Ectodermal cell (in vitro differentiated cells): ENCODE data around the gene ZMYND8.
"Not testable (repeated sequence)": the region's sequence is repeated elsewhere in the genome, so short reads cannot be mapped to it uniquely, and the experiment has no call there.

ENCODE experiments used
- H3K27ac ChIP-seq: 2 replicates; pipeline ENCODE4 v1.7.0; 2013; ENCODE audit warnings: mild to moderate bottlenecking, low read depth, low read length; ENCODE audit not compliant: insufficient read depth, poor library complexity, severe bottlenecking
- H3K27me3 ChIP-seq: 2 replicates; pipeline ENCODE4 v1.7.0; 2013; ENCODE audit warnings: mild to moderate bottlenecking, low read length; ENCODE audit not compliant: insufficient read depth, control insufficient read depth, poor library complexity, severe bottlenecking
- H3K36me3 ChIP-seq: one replicate; pipeline ENCODE4 v1.7.0; 2013; ENCODE audit warnings: low read length; ENCODE audit not compliant: control insufficient read depth, insufficient read depth
- H3K4me1 ChIP-seq: one replicate; pipeline ENCODE4 v1.7.0; 2013; ENCODE audit warnings: low read length; ENCODE audit not compliant: control insufficient read depth, insufficient read depth
- H3K4me3 ChIP-seq: 2 replicates; pipeline ENCODE4 v1.7.0; 2013; ENCODE audit warnings: low read depth, low read length, control low read depth; ENCODE audit not compliant: insufficient read depth
- H3K9me3 ChIP-seq: 2 replicates; pipeline ENCODE4 v1.7.0; 2013; ENCODE audit warnings: mild to moderate bottlenecking, low read length, moderate library complexity; ENCODE audit not compliant: control insufficient read depth
- WGBS, 2 experiments: methylation state at CpG; one replicate each; pipeline ENCODE4 v1.1.7; 2013; ENCODE audit warnings: missing lambda C conversion rate in 2 of 2; 5-methylcytosine and 5-hydroxymethylcytosine counted together

Gene ZMYND8

GRCh38 chr20:47297746-47298145 is 58.8 kb downstream of the ZMYND8 start:
- H3K4me1 ChIP-seq, result no peaks in the 10 kb centered on the region
- peaks cover 28% of the 10 kb centered on the region for H3K36me3 ChIP-seq
- H3K27ac ChIP-seq, result no peak overlapping the region
- 91 to 96% methylated on average over 4 of the region's 4 CpGs for WGBS, 2 experiments
- H3K27me3 ChIP-seq, result no peaks in the 10 kb centered on the region
- no peak overlapping the region for H3K4me3 ChIP-seq
- no peaks in the 10 kb centered on the region for H3K9me3 ChIP-seq

DNA sequence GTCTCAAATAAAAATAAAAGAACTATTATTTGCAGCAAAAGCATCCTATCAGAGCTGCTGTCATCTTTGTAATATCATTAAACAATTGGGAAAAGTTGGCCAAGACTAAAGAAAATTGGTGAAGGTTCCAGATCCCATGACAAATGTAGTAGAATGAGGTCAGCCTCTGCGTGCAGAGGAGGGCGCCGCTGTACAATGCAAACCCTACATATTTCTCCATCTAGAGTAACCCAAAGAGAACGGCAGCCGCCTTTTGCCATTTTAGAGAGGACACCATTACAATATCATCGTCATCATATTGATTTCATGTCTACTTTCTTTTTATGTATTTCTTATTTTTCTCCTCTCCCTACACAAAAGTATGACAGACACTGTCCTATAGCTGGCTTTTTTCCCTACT is 59.5 kb downstream of the ZMYND8 start:
- Histone ChIP-seq H3K9me3 (no peaks in the 10 kb centered on the region), H3K4me1 (no peaks in the 10 kb centered on the region), H3K27ac (no peak overlapping the region), H3K27me3 (no peaks in the 10 kb centered on the region), H3K36me3 (peaks cover 26% of the 10 kb centered on the region), H3K4me3 (no peak overlapping the region)
- WGBS, 2 experiments, result 94 to 96% methylated on average over 6 of the region's 6 CpGs

DNA sequence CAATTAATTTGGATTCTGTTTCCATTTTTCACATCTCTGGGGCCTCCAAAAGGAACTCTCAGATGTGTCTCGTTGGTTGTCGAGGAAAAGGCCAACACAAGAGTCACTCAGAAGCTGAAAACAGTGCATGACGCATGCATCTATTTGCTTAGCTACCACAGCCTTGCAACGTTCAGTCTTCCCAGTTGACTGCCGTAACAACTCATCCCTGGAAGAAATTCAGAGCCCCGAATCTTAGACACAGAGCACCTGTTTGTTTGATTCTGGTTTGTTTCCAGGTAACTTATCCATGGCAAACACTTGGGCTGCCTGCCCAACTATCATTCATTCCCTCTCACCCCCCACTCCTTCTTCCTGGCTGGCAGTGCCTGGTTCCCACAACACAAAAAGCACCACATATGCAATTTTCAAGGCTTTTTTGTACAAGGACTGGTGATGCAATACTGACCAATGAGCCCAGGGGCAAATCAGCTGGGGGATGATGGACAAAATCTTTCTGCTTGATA is 60.5 kb downstream of the ZMYND8 start:
- no peaks in the 10 kb centered on the region for H3K4me1 ChIP-seq
- H3K27me3 ChIP-seq, result no peaks in the 10 kb centered on the region
- H3K36me3 ChIP-seq, result peaks cover 31% of the 10 kb centered on the region
- no peak overlapping the region for H3K27ac ChIP-seq
- WGBS, 2 experiments, result 94 to 96% methylated on average over 6 of the region's 6 CpGs
- H3K4me3 ChIP-seq, result no peak overlapping the region
- H3K9me3 ChIP-seq, result no peaks in the 10 kb centered on the region

- Histone ChIP-seq H3K27ac (no peak overlapping the region), H3K4me3 (no peak overlapping the region), H3K9me3 (no peaks in the 10 kb centered on the region), H3K4me1 (no peaks in the 10 kb centered on the region), H3K27me3 (no peaks in the 10 kb centered on the region), H3K36me3 (peaks cover 34% of the 10 kb centered on the region)
- 94 to 98% methylated on average over 8 of the region's 8 CpGs for WGBS, 2 experiments
Observed at GRCh38 chr20:47295129-47295813, 61.2 kb downstream of the ZMYND8 start.

DNA sequence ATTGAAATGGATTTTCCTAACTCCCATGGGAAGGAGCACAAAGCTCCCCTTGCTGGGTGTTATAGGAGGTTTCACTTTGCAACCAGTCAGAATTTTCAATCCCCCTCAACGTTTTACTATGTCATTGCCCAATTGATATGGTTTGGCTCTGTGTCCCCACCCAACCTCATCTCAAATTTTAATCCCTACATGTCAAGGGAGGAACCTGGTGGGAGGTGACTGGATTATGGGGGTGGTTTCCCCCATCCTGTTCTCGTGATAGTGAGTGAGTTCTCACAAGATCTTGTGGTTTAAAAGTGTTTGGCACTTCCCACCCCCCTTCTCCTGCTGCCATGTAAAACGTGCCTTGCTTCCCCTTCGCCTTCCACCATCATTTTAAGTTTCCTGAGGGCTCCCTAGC is 62.9 kb downstream of the ZMYND8 start:
- WGBS, 2 experiments, result 92 to 94% methylated on average over 3 to 4 of the region's 4 CpGs
- Histone ChIP-seq H3K27ac (no peak overlapping the region), H3K4me1 (no peaks in the 10 kb centered on the region), H3K4me3 (no peak overlapping the region), H3K36me3 (peaks cover 45% of the 10 kb centered on the region), H3K27me3 (no peaks in the 10 kb centered on the region), H3K9me3 (no peaks in the 10 kb centered on the region)

GRCh38 chr20:47292581-47292980 is 63.9 kb downstream of the ZMYND8 start:
- WGBS, 2 experiments, result 79 to 88% methylated on average over 6 of the region's 6 CpGs
- H3K36me3 ChIP-seq, result peaks cover 55% of the 10 kb centered on the region
- no peaks in the 10 kb centered on the region for H3K27me3 ChIP-seq
- H3K4me1 ChIP-seq, result no peaks in the 10 kb centered on the region
- no peak overlapping the region for H3K27ac ChIP-seq
- no peak overlapping the region for H3K4me3 ChIP-seq
- no peaks in the 10 kb centered on the region for H3K9me3 ChIP-seq

- Histone ChIP-seq H3K4me3 (no peak overlapping the region), H3K36me3 (peaks cover 47% of the 10 kb centered on the region), H3K27ac (no peak overlapping the region), H3K4me1 (no peaks in the 10 kb centered on the region), H3K9me3 (no peaks in the 10 kb centered on the region), H3K27me3 (no peaks in the 10 kb centered on the region)
- WGBS, 2 experiments, result 95 to 96% methylated on average over 8 to 11 of the region's 11 CpGs
Observed at GRCh38 chr20:47290666-47291430, 65.7 kb downstream of the ZMYND8 start.

DNA sequence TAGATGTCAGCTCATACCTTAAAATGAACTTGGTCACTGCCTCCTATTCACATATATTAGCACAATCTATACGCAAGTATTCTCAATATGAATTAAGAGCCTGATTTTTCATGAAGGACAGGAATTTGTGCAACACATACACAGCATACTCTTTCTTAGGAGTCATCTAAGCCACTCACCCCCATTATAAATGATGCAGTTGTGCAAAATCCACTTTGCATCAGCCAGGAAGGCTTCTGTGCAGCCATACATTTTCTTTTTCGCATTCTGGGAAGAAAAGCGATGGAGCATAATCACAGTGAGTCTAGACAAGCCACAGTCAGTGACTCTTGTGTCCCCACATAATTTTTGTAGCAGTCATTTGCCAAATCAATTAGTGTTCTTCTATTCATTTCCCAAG is 66.5 kb downstream of the ZMYND8 start:
- Histone ChIP-seq H3K4me3 (no peak overlapping the region), H3K4me1 (no peaks in the 10 kb centered on the region), H3K9me3 (no peaks in the 10 kb centered on the region), H3K36me3 (peaks cover 39% of the 10 kb centered on the region), H3K27ac (no peak overlapping the region), H3K27me3 (no peaks in the 10 kb centered on the region)
- WGBS, 2 experiments, result 94 to 98% methylated on average over 3 of the region's 3 CpGs

- H3K27ac ChIP-seq, result no peak overlapping the region
- H3K9me3 ChIP-seq, result no peaks in the 10 kb centered on the region
- H3K27me3 ChIP-seq, result no peaks in the 10 kb centered on the region
- no peaks in the 10 kb centered on the region for H3K4me1 ChIP-seq
- H3K36me3 ChIP-seq, result peaks cover 34% of the 10 kb centered on the region
- WGBS, 2 experiments, result 94 to 100% methylated on average over 3 of the region's 3 CpGs
- H3K4me3 ChIP-seq, result no peak overlapping the region
Observed at GRCh38 chr20:47289096-47289495, 67.4 kb downstream of the ZMYND8 start.

GRCh38 chr20:47288530-47288929 is 68.0 kb downstream of the ZMYND8 start:
- not testable (repeated sequence) for H3K27ac ChIP-seq
- H3K36me3 ChIP-seq, result peaks cover 35% of the 10 kb centered on the region

More at GRCh38 chr20:47288530-47288929, 68.0 kb downstream of the ZMYND8 start:
- not testable (repeated sequence) for H3K27me3 ChIP-seq, H3K9me3 ChIP-seq, H3K4me1 ChIP-seq, H3K4me3 ChIP-seq
- 93 to 98% methylated on average over 8 of the region's 8 CpGs for WGBS, 2 experiments
